CD4-positive, alpha-beta T cell (primary cell): ENCODE results near the gene NDUFS6. TPM values are rescaled to one million over a fixed set of nuclear protein-coding genes. Genes with fewer than 3 reads are reported as not detected.

Experiments
- ATAC-seq: fragments of 200-7000 bp; cut with Tn5 transposase; one replicate; pipeline ENCODE4 v1.10.0; 2022; ENCODE audit warnings: mild to moderate bottlenecking; ENCODE audit not compliant: poor library complexity
- CTCF ChIA-PET: fragments of 350-600 bp; sonication (Branson Sonifier 250); formaldehyde crosslinking; loops from one replicate; lab custom pipeline; 2021; ENCODE audit warnings: antibody characterized with exemption, inconsistent platforms; lab: Charles Lee
- POLR2A ChIA-PET: fragments of 350-600 bp; sonication (Branson Sonifier 250); formaldehyde crosslinking; loops from one replicate; lab custom pipeline; 2021; ENCODE audit warnings: antibody characterized with exemption, inconsistent platforms; lab: Charles Lee
- DNase-seq, 14 experiments: peaks; one replicate each; pipeline ENCODE4 v3.0.0-alpha.2; 2013 to 2020; ENCODE audit warnings: mixed read lengths in 2 of 14
- H3K27ac ChIP-seq, 2 donors: one replicate each; pipeline versions ENCODE4 v1.5.1 to v1.7.0; 2013; ENCODE audit warnings: low read length in 2 of 2, low read depth in 1 of 2, mild to moderate bottlenecking in 1 of 2
- H3K27me3 ChIP-seq, 2 experiments: 1 replicate in 1 of 2; 2 replicates in 1 of 2; pipeline versions ENCODE4 v1.6.1 to v1.7.0; 2013; ENCODE audit warnings: low read length in 2 of 2, control low read depth in 1 of 2, mild to moderate bottlenecking in 1 of 2, moderate library complexity in 1 of 2; ENCODE audit not compliant: insufficient read depth in 2 of 2, control insufficient read depth in 1 of 2
- H3K36me3 ChIP-seq: one replicate; pipeline ENCODE4 v1.6.1; 2013; ENCODE audit warnings: low read length, control low read depth; ENCODE audit not compliant: insufficient read depth
- H3K4me1 ChIP-seq: one replicate; pipeline ENCODE4 v1.6.1; 2013; ENCODE audit warnings: low read length, control low read depth; ENCODE audit not compliant: insufficient read depth
- H3K4me3 ChIP-seq: one replicate; pipeline ENCODE4 v1.5.1; 2013; ENCODE audit warnings: mild to moderate bottlenecking, low read length, moderate library complexity
- H3K9me3 ChIP-seq, 2 experiments: 1 replicate in 1 of 2; 2 replicates in 1 of 2; pipeline versions ENCODE4 v1.6.1 to v1.7.0; 2013; ENCODE audit warnings: low read length in 2 of 2, mild to moderate bottlenecking in 2 of 2, control low read depth in 1 of 2, moderate library complexity in 1 of 2; ENCODE audit not compliant: control insufficient read depth in 1 of 2, insufficient read depth in 1 of 2
- H3K27ac Mint-ChIP-seq: one replicate; pipeline ENCODE4 v1.8.0; 2020; ENCODE audit warnings: mixed read lengths
- H3K27me3 Mint-ChIP-seq: one replicate; pipeline ENCODE4 v1.8.0; 2021; ENCODE audit warnings: mixed read lengths
- H3K36me3 Mint-ChIP-seq: one replicate; pipeline ENCODE4 v1.8.0; 2021; ENCODE audit warnings: low read depth, mixed read lengths
- H3K4me1 Mint-ChIP-seq: one replicate; pipeline ENCODE4 v1.8.0; 2021; ENCODE audit warnings: low read depth, mixed read lengths
- H3K4me3 Mint-ChIP-seq: one replicate; pipeline ENCODE4 v1.8.0; 2020; ENCODE audit warnings: mild to moderate bottlenecking, mixed read lengths
- H3K9me3 Mint-ChIP-seq: one replicate; pipeline ENCODE4 v1.8.0; 2020; ENCODE audit warnings: mixed read lengths
- intact Hi-C, 2 experiments: fragments of 100-400 bp; cut with DNase I in 1 of 2; cut with micrococcal nuclease in 1 of 2; formaldehyde crosslinking; loops; one replicate each; pipeline versions ENCODE4 v1.15.1 to v1.9.0; 2023 to 2025; cut with DNase I, micrococcal nuclease
- total RNA-seq, 174 experiments: library from RNA in 2 of 174; stranded (reverse) in 2 of 174; gene quantifications; one replicate each; pipeline ENCODE4 v1.2.3 and lab custom pipeline; 2021 to 2026
- TF ChIP-seq, protein P1 (sequence below): fragments of 200-600 bp; IDR thresholded peaks from one replicate; pipeline ENCODE4 v1.8.0; 2022; ENCODE audit warnings: antibody characterized with exemption, mild to moderate bottlenecking

The NDUFS6 gene
- total RNA-seq, 2 experiments from 2014 or later: 13.1 to 17.5 TPM

DNA sequence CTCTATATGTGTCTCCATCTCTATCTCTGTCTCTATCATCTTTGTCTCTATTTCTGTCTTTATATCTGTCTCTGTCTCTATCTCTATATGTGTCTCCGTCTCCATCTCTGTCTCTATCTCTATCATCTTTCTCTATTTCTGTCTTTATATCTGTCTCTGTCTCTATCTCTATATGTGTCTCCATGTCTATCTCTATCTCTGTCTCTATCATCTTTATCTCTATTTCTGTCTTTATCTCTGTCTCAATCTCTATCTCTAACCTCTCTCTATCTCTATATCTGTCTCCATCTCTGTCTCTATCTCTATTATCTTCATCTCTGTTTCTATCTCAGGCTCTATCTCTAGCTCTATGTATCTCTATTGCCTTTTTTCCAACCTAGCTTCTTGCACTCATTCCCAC, 44.5 kb downstream of the NDUFS6 start:
- TF ChIP-seq, protein P1, sequence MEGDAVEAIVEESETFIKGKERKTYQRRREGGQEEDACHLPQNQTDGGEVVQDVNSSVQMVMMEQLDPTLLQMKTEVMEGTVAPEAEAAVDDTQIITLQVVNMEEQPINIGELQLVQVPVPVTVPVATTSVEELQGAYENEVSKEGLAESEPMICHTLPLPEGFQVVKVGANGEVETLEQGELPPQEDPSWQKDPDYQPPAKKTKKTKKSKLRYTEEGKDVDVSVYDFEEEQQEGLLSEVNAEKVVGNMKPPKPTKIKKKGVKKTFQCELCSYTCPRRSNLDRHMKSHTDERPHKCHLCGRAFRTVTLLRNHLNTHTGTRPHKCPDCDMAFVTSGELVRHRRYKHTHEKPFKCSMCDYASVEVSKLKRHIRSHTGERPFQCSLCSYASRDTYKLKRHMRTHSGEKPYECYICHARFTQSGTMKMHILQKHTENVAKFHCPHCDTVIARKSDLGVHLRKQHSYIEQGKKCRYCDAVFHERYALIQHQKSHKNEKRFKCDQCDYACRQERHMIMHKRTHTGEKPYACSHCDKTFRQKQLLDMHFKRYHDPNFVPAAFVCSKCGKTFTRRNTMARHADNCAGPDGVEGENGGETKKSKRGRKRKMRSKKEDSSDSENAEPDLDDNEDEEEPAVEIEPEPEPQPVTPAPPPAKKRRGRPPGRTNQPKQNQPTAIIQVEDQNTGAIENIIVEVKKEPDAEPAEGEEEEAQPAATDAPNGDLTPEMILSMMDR: no peak
- POLR2A ChIA-PET: no interaction called here
- Mint-ChIP-seq H3K9me3 (no peaks in the 10 kb centered on the region), H3K4me1 (no peaks in the 10 kb centered on the region), H3K36me3 (no peaks in the 10 kb centered on the region), H3K4me3 (no peak overlapping the region), H3K27ac (no peak overlapping the region), H3K27me3 (peaks cover 44% of the 10 kb centered on the region)
- CTCF ChIA-PET: no interaction called here
- no peak overlapping the region for H3K4me3 ChIP-seq
- H3K9me3 ChIP-seq: peaks cover 0 to 24% of the 10 kb centered on the region in 2 experiments
- H3K27ac ChIP-seq: no peak overlapping the region
- no peaks in the 10 kb centered on the region for H3K4me1 ChIP-seq
- H3K36me3 ChIP-seq: no peaks in the 10 kb centered on the region
- DNase-seq: no peak
- intact Hi-C loops: no loop called here
- peaks cover 6 to 28% of the 10 kb centered on the region in 2 experiments for H3K27me3 ChIP-seq
- no peak for ATAC-seq

DNA sequence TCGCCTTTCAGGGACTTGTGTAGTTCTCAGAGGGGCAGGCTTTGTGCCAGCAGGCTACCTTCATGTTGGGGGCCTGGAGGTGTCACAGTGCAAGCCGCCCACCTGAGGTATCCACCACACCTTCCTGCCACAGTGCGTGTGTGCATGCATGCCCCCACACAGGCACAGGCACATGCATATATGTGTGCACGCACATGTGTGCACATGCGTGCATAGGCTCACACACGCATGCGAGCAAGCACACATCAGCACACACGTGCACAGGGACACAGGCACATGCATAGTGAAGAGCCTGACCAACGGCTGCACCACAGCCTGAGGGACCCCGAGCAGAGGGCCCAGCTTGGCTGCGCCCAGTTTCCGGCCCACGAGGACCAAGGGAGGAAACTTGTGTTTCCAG, 45.4 kb downstream of the NDUFS6 start:
- Mint-ChIP-seq H3K4me3 (no peak overlapping the region), H3K36me3 (no peaks in the 10 kb centered on the region), H3K27me3 (peaks cover 46% of the 10 kb centered on the region), H3K4me1 (no peaks in the 10 kb centered on the region), H3K9me3 (no peaks in the 10 kb centered on the region), H3K27ac (no peak overlapping the region)
- ATAC-seq (no peak), DNase-seq (no peak)
- Histone ChIP-seq H3K27ac (no peak overlapping the region), H3K9me3 (peaks cover 0 to 24% of the 10 kb centered on the region in 2 experiments), H3K36me3 (no peaks in the 10 kb centered on the region), H3K4me1 (no peaks in the 10 kb centered on the region), H3K27me3 (peaks cover 13 to 34% of the 10 kb centered on the region in 2 experiments), H3K4me3 (no peak overlapping the region)
- ChIA-PET CTCF (no interaction called here), POLR2A (no interaction called here)
- TF ChIP-seq, protein P1: no peak
- intact Hi-C loops: no loop called here

DNA sequence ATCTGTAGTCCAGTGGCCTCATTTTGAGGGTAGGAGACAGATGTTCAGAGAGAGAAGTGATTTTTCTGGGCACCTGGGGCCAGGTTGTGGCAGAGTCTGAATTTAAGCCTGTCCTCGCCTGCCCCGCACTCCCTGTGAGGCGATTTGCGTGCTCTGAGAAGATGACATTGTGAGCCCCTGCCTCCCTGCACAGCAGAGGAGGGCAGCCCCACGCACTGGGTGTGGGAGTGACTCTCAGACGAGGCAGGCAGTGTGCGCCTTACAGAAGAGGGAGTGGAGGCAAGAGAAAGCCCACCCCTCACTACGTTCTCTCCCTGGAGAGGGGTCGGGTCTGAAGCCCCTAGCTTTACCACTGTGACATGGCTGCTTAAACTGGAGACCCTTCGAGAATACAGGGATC, 45.8 kb downstream of the NDUFS6 start:
- Mint-ChIP-seq H3K4me3 (no peak overlapping the region), H3K27me3 (peaks cover 46% of the 10 kb centered on the region), H3K4me1 (no peaks in the 10 kb centered on the region), H3K27ac (no peak overlapping the region), H3K36me3 (no peaks in the 10 kb centered on the region), H3K9me3 (no peaks in the 10 kb centered on the region)
- intact Hi-C loops: no loop called here
- TF ChIP-seq, protein P1: no peak
- Histone ChIP-seq H3K27me3 (peaks cover 17 to 39% of the 10 kb centered on the region in 2 experiments), H3K27ac (no peak overlapping the region), H3K4me1 (no peaks in the 10 kb centered on the region), H3K4me3 (no peak overlapping the region), H3K36me3 (no peaks in the 10 kb centered on the region), H3K9me3 (peaks cover 0 to 24% of the 10 kb centered on the region in 2 experiments)
- DNase-seq (no peak), ATAC-seq (no peak)
- ChIA-PET POLR2A (no interaction called here), CTCF (no interaction called here)
